ENCODE results near the gene ITGB3BP. TPM values are rescaled to one million over a fixed set of nuclear protein-coding genes. Genes with fewer than 3 reads are reported as not detected.
"Not testable (repeated sequence)": the region's sequence is repeated elsewhere in the genome, so short reads cannot be mapped to it uniquely, and the experiment has no call there.

The ITGB3BP gene
- total RNA-seq, 1 donor, result 11.2 TPM

GRCh38 chr1:63466759-63467158 lies 56.3 kb downstream of the ITGB3BP start:
- H3K27me3 ChIP-seq (ENCODE audit: insufficient read depth, low read length), result no peaks in the 10 kb centered on the region
- H3K9me3 ChIP-seq (ENCODE audit: low read depth, low read length), result peaks cover 5% of the 10 kb centered on the region
- H3K4me1 ChIP-seq (ENCODE audit: insufficient read depth, low read length), result peaks cover 18% of the 10 kb centered on the region
- no peak overlapping the region for H3K4me3 ChIP-seq (ENCODE audit: low read length)

GRCh38 chr1:63466181-63466580 lies 56.8 kb downstream of the ITGB3BP start:
- Histone ChIP-seq H3K4me1 (ENCODE audit: insufficient read depth, low read length) (peaks cover 18% of the 10 kb centered on the region), H3K27me3 (ENCODE audit: insufficient read depth, low read length) (no peaks in the 10 kb centered on the region), H3K4me3 (ENCODE audit: low read length) (no peak overlapping the region), H3K9me3 (ENCODE audit: low read depth, low read length) (peaks cover 8% of the 10 kb centered on the region)

GRCh38 chr1:63463248-63463647 lies 59.8 kb downstream of the ITGB3BP start:
- H3K9me3 ChIP-seq (ENCODE audit: low read depth, low read length), result peaks cover 8% of the 10 kb centered on the region
- H3K4me3 ChIP-seq (ENCODE audit: low read length), result no peak overlapping the region
- H3K4me1 ChIP-seq (ENCODE audit: insufficient read depth, low read length), result peaks cover 18% of the 10 kb centered on the region
- no peaks in the 10 kb centered on the region for H3K27me3 ChIP-seq (ENCODE audit: insufficient read depth, low read length)

- Histone ChIP-seq H3K4me1 (ENCODE audit: insufficient read depth, low read length) (peaks cover 8% of the 10 kb centered on the region), H3K9me3 (ENCODE audit: low read depth, low read length) (peaks cover 8% of the 10 kb centered on the region), H3K27me3 (ENCODE audit: insufficient read depth, low read length) (no peaks in the 10 kb centered on the region), H3K4me3 (ENCODE audit: low read length) (no peak overlapping the region)
These were observed 61.3 kb downstream of the ITGB3BP start for GRCh38 chr1:63461661-63462230.

- Histone ChIP-seq H3K4me1 (ENCODE audit: insufficient read depth, low read length) (peaks cover 5% of the 10 kb centered on the region), H3K9me3 (ENCODE audit: low read depth, low read length) (peaks cover 8% of the 10 kb centered on the region), H3K27me3 (ENCODE audit: insufficient read depth, low read length) (no peaks in the 10 kb centered on the region), H3K4me3 (ENCODE audit: low read length) (no peak overlapping the region)
These were observed 64.3 kb downstream of the ITGB3BP start for GRCh38 chr1:63458750-63459149.

GRCh38 chr1:63454269-63454668 lies 68.8 kb downstream of the ITGB3BP start:
- Histone ChIP-seq H3K4me3 (ENCODE audit: low read length) (no peak overlapping the region), H3K27me3 (ENCODE audit: insufficient read depth, low read length) (no peaks in the 10 kb centered on the region), H3K4me1 (ENCODE audit: insufficient read depth, low read length) (no peaks in the 10 kb centered on the region), H3K9me3 (ENCODE audit: low read depth, low read length) (no peaks in the 10 kb centered on the region)

GRCh38 chr1:63453232-63453631 lies 69.8 kb downstream of the ITGB3BP start:
- Histone ChIP-seq H3K27me3 (ENCODE audit: insufficient read depth, low read length) (no peaks in the 10 kb centered on the region), H3K4me3 (ENCODE audit: low read length) (no peak overlapping the region), H3K9me3 (ENCODE audit: low read depth, low read length) (no peaks in the 10 kb centered on the region), H3K4me1 (ENCODE audit: insufficient read depth, low read length) (no peaks in the 10 kb centered on the region)

- Histone ChIP-seq H3K4me3 (ENCODE audit: low read length) (no peak overlapping the region), H3K27me3 (ENCODE audit: insufficient read depth, low read length) (no peaks in the 10 kb centered on the region), H3K9me3 (ENCODE audit: low read depth, low read length) (no peaks in the 10 kb centered on the region), H3K4me1 (ENCODE audit: insufficient read depth, low read length) (no peaks in the 10 kb centered on the region)
These were observed 72.6 kb downstream of the ITGB3BP start for GRCh38 chr1:63450416-63450815.

GRCh38 chr1:63448731-63449246 lies 74.2 kb downstream of the ITGB3BP start:
- no peak overlapping the region for H3K4me3 ChIP-seq (ENCODE audit: low read length)
- no peaks in the 10 kb centered on the region for H3K9me3 ChIP-seq (ENCODE audit: low read depth, low read length)
- H3K4me1 ChIP-seq (ENCODE audit: insufficient read depth, low read length), result no peaks in the 10 kb centered on the region
- H3K27me3 ChIP-seq (ENCODE audit: insufficient read depth, low read length), result no peaks in the 10 kb centered on the region

- H3K4me1 ChIP-seq (ENCODE audit: insufficient read depth, low read length), result peaks cover 6% of the 10 kb centered on the region
- no peak overlapping the region for H3K4me3 ChIP-seq (ENCODE audit: low read length)
- H3K27me3 ChIP-seq (ENCODE audit: insufficient read depth, low read length), result no peaks in the 10 kb centered on the region
- H3K9me3 ChIP-seq (ENCODE audit: low read depth, low read length), result no peaks in the 10 kb centered on the region
These were observed 80.9 kb downstream of the ITGB3BP start for GRCh38 chr1:63442141-63442475.

GRCh38 chr1:63435161-63435560 lies 87.9 kb downstream of the ITGB3BP start:
- Histone ChIP-seq H3K27me3 (ENCODE audit: insufficient read depth, low read length) (no peaks in the 10 kb centered on the region), H3K4me1 (ENCODE audit: insufficient read depth, low read length) (no peaks in the 10 kb centered on the region), H3K9me3 (ENCODE audit: low read depth, low read length) (no peaks in the 10 kb centered on the region), H3K4me3 (ENCODE audit: low read length) (no peak overlapping the region)

- Histone ChIP-seq H3K27me3 (ENCODE audit: insufficient read depth, low read length) (no peaks in the 10 kb centered on the region), H3K4me1 (ENCODE audit: insufficient read depth, low read length) (no peaks in the 10 kb centered on the region)
These were observed 93.7 kb downstream of the ITGB3BP start for GRCh38 chr1:63429281-63429680.

GRCh38 chr1:63428815-63429214 lies 94.2 kb downstream of the ITGB3BP start:
- Histone ChIP-seq H3K4me3 (ENCODE audit: low read length) (no peak overlapping the region), H3K4me1 (ENCODE audit: insufficient read depth, low read length) (no peaks in the 10 kb centered on the region), H3K27me3 (ENCODE audit: insufficient read depth, low read length) (no peaks in the 10 kb centered on the region), H3K9me3 (ENCODE audit: low read depth, low read length) (no peaks in the 10 kb centered on the region)

More at GRCh38 chr1:63429281-63429680, 93.7 kb downstream of the ITGB3BP start:
- Histone ChIP-seq H3K4me3 (ENCODE audit: low read length) (no peak overlapping the region), H3K9me3 (ENCODE audit: low read depth, low read length) (no peaks in the 10 kb centered on the region)

- Histone ChIP-seq H3K4me3 (ENCODE audit: low read length) (no peak overlapping the region), H3K9me3 (ENCODE audit: low read depth, low read length) (no peaks in the 10 kb centered on the region), H3K4me1 (ENCODE audit: insufficient read depth, low read length) (no peaks in the 10 kb centered on the region), H3K27me3 (ENCODE audit: insufficient read depth, low read length) (no peaks in the 10 kb centered on the region)
These were observed 99.4 kb downstream of the ITGB3BP start for GRCh38 chr1:63423649-63424048.

- H3K9me3 ChIP-seq (ENCODE audit: low read depth, low read length); H3K4me3 ChIP-seq (ENCODE audit: low read length); H3K4me1 ChIP-seq (ENCODE audit: insufficient read depth, low read length); H3K27me3 ChIP-seq (ENCODE audit: insufficient read depth, low read length): not testable (repeated sequence)
These were observed 102.3 kb downstream of the ITGB3BP start for GRCh38 chr1:63420746-63421145.

GRCh38 chr1:63418101-63418500 lies 104.9 kb downstream of the ITGB3BP start:
- no peaks in the 10 kb centered on the region for H3K27me3 ChIP-seq (ENCODE audit: insufficient read depth, low read length)
- no peaks in the 10 kb centered on the region for H3K9me3 ChIP-seq (ENCODE audit: low read depth, low read length)
- H3K4me3 ChIP-seq (ENCODE audit: low read length), result no peak overlapping the region
- H3K4me1 ChIP-seq (ENCODE audit: insufficient read depth, low read length), result no peaks in the 10 kb centered on the region
